DOHH2 (cell line): ENCODE measurements around the gene STRA8.

Experiments used
- H3F3A ChIP-seq: fragments of 200-600 bp; sonication (generic), shearing (Covaris generic); 2 replicates; pipeline ENCODE4 v1.6.0; 2016; ENCODE audit warnings: antibody characterized with exemption, mild to moderate bottlenecking; ENCODE audit not compliant: control insufficient read depth, insufficient read depth
- H3K27ac ChIP-seq: fragments of 200-600 bp; sonication (generic); 2 replicates; pipeline ENCODE4 v1.5.1; 2014; ENCODE audit warnings: low read depth, mild to moderate bottlenecking, low read length, moderate library complexity
- H3K27me3 ChIP-seq: fragments of 200-600 bp; sonication (generic); 2 replicates; pipeline ENCODE4 v1.6.1; 2014; ENCODE audit warnings: mild to moderate bottlenecking, low read length, mixed read lengths; ENCODE audit not compliant: control insufficient read depth
- H3K36me3 ChIP-seq: fragments of 200-600 bp; sonication (generic); 2 replicates; pipeline ENCODE4 v1.6.1; 2014; ENCODE audit warnings: mild to moderate bottlenecking, low read length, moderate library complexity, mixed read lengths; ENCODE audit not compliant: control insufficient read depth
- H3K4me1 ChIP-seq: fragments of 200-600 bp; sonication (generic); 2 replicates; pipeline ENCODE4 v1.6.1; 2014; ENCODE audit warnings: mild to moderate bottlenecking, low read length, mixed read lengths; ENCODE audit not compliant: control insufficient read depth
- H3K4me2 ChIP-seq: fragments of 200-600 bp; sonication (generic); 2 replicates; pipeline ENCODE4 v1.6.0; 2014; ENCODE audit warnings: mild to moderate bottlenecking, low read length, moderate library complexity
- H3K4me3 ChIP-seq: fragments of 200-600 bp; sonication (generic); 2 replicates; pipeline ENCODE4 v1.5.1; 2014; ENCODE audit warnings: mild to moderate bottlenecking, low read length, mixed read lengths
- H3K79me2 ChIP-seq: fragments of 200-600 bp; sonication (generic); 2 replicates; pipeline ENCODE4 v1.6.1; 2014; ENCODE audit warnings: mild to moderate bottlenecking, low read length, mixed read lengths; ENCODE audit not compliant: control insufficient read depth
- H3K9me2 ChIP-seq: fragments of 200-600 bp; sonication (generic); replicated peaks from 2 replicates; pipeline ENCODE4 v1.6.1; 2014; ENCODE audit warnings: mild to moderate bottlenecking, low read length, mixed read lengths; ENCODE audit not compliant: control insufficient read depth
- H3K9me3 ChIP-seq: fragments of 200-600 bp; sonication (generic); 2 replicates; pipeline ENCODE4 v1.6.1; 2014; ENCODE audit warnings: antibody characterized with exemption, low read length, mixed read lengths; ENCODE audit not compliant: control insufficient read depth, insufficient read depth
- H4K20me1 ChIP-seq: fragments of 200-600 bp; sonication (generic); 2 replicates; pipeline ENCODE4 v1.6.0; 2014; ENCODE audit warnings: low read depth, mild to moderate bottlenecking, antibody characterized with exemption, low read length, moderate library complexity; ENCODE audit not compliant: control insufficient read depth, insufficient read depth
- CTCF ChIP-seq: fragments of 200-600 bp; sonication (generic); IDR thresholded peaks from one replicate; pipeline ENCODE4 v1.5.1; 2014; ENCODE audit warnings: antibody characterized with exemption, mild to moderate bottlenecking, low read depth, low read length; ENCODE audit not compliant: poor library complexity, severe bottlenecking
- EZH2phosphoT487 ChIP-seq: fragments of 200-600 bp; sonication (generic); IDR thresholded peaks from 2 replicates; pipeline ENCODE4 v1.6.1; 2017; ENCODE audit warnings: borderline replicate concordance, mild to moderate bottlenecking, antibody characterized with exemption, low read length, moderate library complexity, mixed read lengths

The STRA8 gene

GRCh38 chr7:135260470-135260869 is 26.8 kb downstream of the STRA8 start:
- Histone ChIP-seq H3K27ac (no peak overlapping the region), H3F3A (no peaks in the 10 kb centered on the region), H3K27me3 (0 out of 2 replicates have a peak, but pooled peaks cover 2% of the 10 kb centered on the region), H3K79me2 (no peaks in the 10 kb centered on the region), H4K20me1 (no peaks in the 10 kb centered on the region), H3K9me3 (peaks cover 16% of the 10 kb centered on the region), H3K4me1 (no peaks in the 10 kb centered on the region), H3K4me3 (no peak overlapping the region), H3K36me3 (no peaks in the 10 kb centered on the region), H3K4me2 (no peak overlapping the region), H3K9me2 (no peaks in the 10 kb centered on the region)
- TF ChIP-seq EZH2phosphoT487, result no peak
- TF ChIP-seq CTCF, result no peak

GRCh38 chr7:135260930-135261721 is 27.5 kb downstream of the STRA8 start:
- no peaks in the 10 kb centered on the region for H3K79me2 ChIP-seq
- H3K27ac ChIP-seq, result no peak overlapping the region
- H3K9me2 ChIP-seq, result no peaks in the 10 kb centered on the region
- TF ChIP-seq CTCF, result no peak
- no peak for TF ChIP-seq EZH2phosphoT487
- H3K4me3 ChIP-seq, result no peak overlapping the region
- no peaks in the 10 kb centered on the region for H4K20me1 ChIP-seq
- no peak overlapping the region for H3K4me2 ChIP-seq
- 0 out of 2 replicates have a peak, but pooled peaks cover 2% of the 10 kb centered on the region for H3K27me3 ChIP-seq
- H3F3A ChIP-seq, result no peaks in the 10 kb centered on the region
- peaks cover 16% of the 10 kb centered on the region for H3K9me3 ChIP-seq
- H3K36me3 ChIP-seq, result no peaks in the 10 kb centered on the region
- H3K4me1 ChIP-seq, result no peaks in the 10 kb centered on the region

GRCh38 chr7:135262623-135263320 is 29.1 kb downstream of the STRA8 start:
- no peak overlapping the region for H3K4me3 ChIP-seq
- H3K27ac ChIP-seq, result no peak overlapping the region
- peaks cover 16% of the 10 kb centered on the region for H3K9me3 ChIP-seq
- H3F3A ChIP-seq, result no peaks in the 10 kb centered on the region
- H3K79me2 ChIP-seq, result no peaks in the 10 kb centered on the region
- H3K4me1 ChIP-seq, result no peaks in the 10 kb centered on the region
- H4K20me1 ChIP-seq, result no peaks in the 10 kb centered on the region
- no peak overlapping the region for H3K4me2 ChIP-seq
- no peak for TF ChIP-seq EZH2phosphoT487
- no peak for TF ChIP-seq CTCF
- H3K9me2 ChIP-seq, result no peaks in the 10 kb centered on the region
- H3K27me3 ChIP-seq, result 0 out of 2 replicates have a peak, but pooled peaks cover 2% of the 10 kb centered on the region
- H3K36me3 ChIP-seq, result no peaks in the 10 kb centered on the region
